CD14-positive monocyte (primary cell): ENCODE results near the gene CD81. TPM values are rescaled to one million over a fixed set of nuclear protein-coding genes. Genes with fewer than 3 reads are reported as not detected.
A peak's percentile ranks its signal among the peaks of the same experiment; 100 is the strongest.

ENCODE experiments used
- DNase-seq, 3 donors: peaks; one replicate each; pipeline ENCODE4 v3.0.0-alpha.2; 2011 to 2022
- H2AFZ ChIP-seq: 2 replicates; pipeline ENCODE4 v1.6.0; 2012; ENCODE audit warnings: mild to moderate bottlenecking, low read depth, low read length, inconsistent platforms; ENCODE audit not compliant: insufficient read depth, poor library complexity, severe bottlenecking
- H3K27ac ChIP-seq, 2 donors: 1 replicate in 1 of 2; 2 replicates in 1 of 2; pipeline ENCODE4 v1.5.1; 2012 to 2013; ENCODE audit warnings: low read length in 2 of 2, control low read depth in 1 of 2, inconsistent platforms in 1 of 2, low read depth in 1 of 2, mild to moderate bottlenecking in 1 of 2
- H3K27me3 ChIP-seq, 2 donors: one replicate each; pipeline versions ENCODE4 v1.6.0 to v1.6.1; 2011 to 2013; ENCODE audit warnings: low read length in 2 of 2; ENCODE audit not compliant: control insufficient read depth in 2 of 2, insufficient read depth in 2 of 2
- H3K36me3 ChIP-seq, 2 donors: replicated peaks in 1 of 2; 1 replicate in 1 of 2; 2 replicates in 1 of 2; pipeline versions ENCODE4 v1.5.1 to v1.6.1; 2012 to 2013; ENCODE audit warnings: low read length in 2 of 2, control low read depth in 1 of 2, inconsistent platforms in 1 of 2, mild to moderate bottlenecking in 1 of 2; ENCODE audit not compliant: insufficient read depth in 2 of 2, control insufficient read depth in 1 of 2
- H3K4me1 ChIP-seq, 2 donors: 1 replicate in 1 of 2; 2 replicates in 1 of 2; pipeline versions ENCODE4 v1.5.1 to v1.6.1; 2012 to 2013; ENCODE audit warnings: low read length in 2 of 2, control low read depth in 1 of 2, inconsistent platforms in 1 of 2, mild to moderate bottlenecking in 1 of 2, moderate library complexity in 1 of 2; ENCODE audit not compliant: insufficient read depth in 2 of 2, control insufficient read depth in 1 of 2
- H3K4me2 ChIP-seq: replicated peaks from 2 replicates; pipeline ENCODE3; 2012; ENCODE audit warnings: low read length, moderate library complexity, mild to moderate bottlenecking; ENCODE audit not compliant: poor library complexity, severe bottlenecking; ENCODE audit errors: extremely low read depth
- H3K4me3 ChIP-seq, 3 experiments: fragments of 200-600 bp in 1 of 3; sonication (generic) in 1 of 3; replicated peaks in 1 of 3; 1 replicate in 2 of 3; 2 replicates in 1 of 3; pipeline ENCODE4 v1.5.1; 2011 to 2013; ENCODE audit warnings: low read length in 3 of 3, mild to moderate bottlenecking in 3 of 3, control low read depth in 2 of 3, low read depth in 2 of 3, inconsistent platforms in 1 of 3, moderate library complexity in 1 of 3
- H3K79me2 ChIP-seq: 2 replicates; pipeline ENCODE4 v1.6.0; 2012; ENCODE audit warnings: mild to moderate bottlenecking, control low read depth, inconsistent platforms, low read length, moderate library complexity; ENCODE audit not compliant: insufficient read depth
- H3K9ac ChIP-seq: 2 replicates; pipeline ENCODE4 v1.6.0; 2017; ENCODE audit warnings: low read length, mild to moderate bottlenecking; ENCODE audit not compliant: insufficient read depth, poor library complexity, severe bottlenecking
- H3K9me3 ChIP-seq, 2 donors: replicated peaks in 1 of 2; 1 replicate in 1 of 2; 2 replicates in 1 of 2; pipeline versions ENCODE4 v1.5.1 to v1.6.1; 2012 to 2013; ENCODE audit warnings: low read length in 2 of 2, control low read depth in 1 of 2; ENCODE audit not compliant: control insufficient read depth in 1 of 2, insufficient read depth in 1 of 2
- H4K20me1 ChIP-seq: 2 replicates; pipeline ENCODE4 v1.6.0; 2012; ENCODE audit warnings: mild to moderate bottlenecking, low read length, control low read depth, moderate library complexity; ENCODE audit not compliant: insufficient read depth
- H3K27ac Mint-ChIP-seq, 7 donors: one replicate each; pipeline ENCODE4 v1.8.0; 2020; ENCODE audit warnings: mild to moderate bottlenecking in 7 of 7, mixed read lengths in 7 of 7, moderate library complexity in 6 of 7, inconsistent platforms in 2 of 7
- H3K27me3 Mint-ChIP-seq, 3 donors: one replicate each; pipeline ENCODE4 v1.8.0; 2021 to 2022; ENCODE audit warnings: low read depth in 3 of 3, mild to moderate bottlenecking in 3 of 3, mixed read lengths in 3 of 3, moderate library complexity in 3 of 3, inconsistent platforms in 1 of 3
- H3K36me3 Mint-ChIP-seq, 2 donors: one replicate each; pipeline ENCODE4 v1.8.0; 2020; ENCODE audit warnings: mixed read lengths in 2 of 2, inconsistent platforms in 1 of 2, mild to moderate bottlenecking in 1 of 2
- H3K4me1 Mint-ChIP-seq: one replicate; pipeline ENCODE4 v1.8.0; 2020; ENCODE audit warnings: mild to moderate bottlenecking, mixed read lengths
- H3K4me3 Mint-ChIP-seq, 2 donors: one replicate each; pipeline ENCODE4 v1.8.0; 2020; ENCODE audit warnings: mild to moderate bottlenecking in 2 of 2, mixed read lengths in 2 of 2, moderate library complexity in 1 of 2
- H3K9me3 Mint-ChIP-seq, 7 donors: one replicate each; pipeline ENCODE4 v1.8.0; 2020 to 2022; ENCODE audit warnings: mixed read lengths in 7 of 7, mild to moderate bottlenecking in 6 of 7, moderate library complexity in 6 of 7, inconsistent platforms in 2 of 7
- CTCF ChIP-seq: fragments of 200-600 bp; IDR thresholded peaks from one replicate; pipeline ENCODE4 v1.8.0; 2022; ENCODE audit warnings: antibody characterized with exemption, mild to moderate bottlenecking
- WGBS: methylation state at CpG from one replicate; pipeline ENCODE4 v1.1.5; 2013; ENCODE audit warnings: missing lambda C conversion rate; ENCODE audit not compliant: insufficient coverage; 5-methylcytosine and 5-hydroxymethylcytosine counted together
- intact Hi-C, 2 donors: fragments of 100-400 bp; cut with micrococcal nuclease; formaldehyde crosslinking; loops; one replicate each; pipeline versions ENCODE4 v1.15.0 to v1.15.1; 2023
- polyA plus RNA-seq, 3 donors: library from polyadenylated mRNA; depleted of rRNA in 1 of 3; unstranded in 2 of 3; stranded (reverse) in 1 of 3; fragments of 300-500 nt in 2 of 3; fragments of >200 nt in 1 of 3; fragmentation: Illumina TruSeq in 2 of 3; gene quantifications; 1 replicate in 2 of 3; 2 replicates in 1 of 3; pipeline ENCODE4 v1.2.3, GENCODE V29; 2012 to 2021

CD81 gene
- polyA plus RNA-seq, 3 donors = 3.2 to 74.9 (median 12.3) TPM

- no peak for DNase-seq
- peak overlapping the region in 1 of 2 donors; percentile 70 for H3K4me3 Mint-ChIP-seq
- intact Hi-C loops = loop anchor here in 1 of 2 donors (2.0 kb wide), 1 partner anchor 441 kb away; the partner anchor contains the start of gene CDKN1C
Observed at GRCh38 chr11:2443406-2443805, 66.3 kb downstream of the CD81 start.

More at GRCh38 chr11:2443406-2443805, 66.3 kb downstream of the CD81 start:
- Mint-ChIP-seq H3K27me3 (peaks cover 10 to 33% (median 16%) of the 10 kb centered on the region in 3 donors), H3K9me3 (peaks cover 0 to 4% (median 3%) of the 10 kb centered on the region in 7 donors), H3K4me1 (peaks cover 38% of the 10 kb centered on the region), H3K27ac (no peak overlapping the region), H3K36me3 (no peaks in the 10 kb centered on the region)
- H3K9me3 ChIP-seq = no peaks in the 10 kb centered on the region
- H3K27ac ChIP-seq = no peak overlapping the region
- no peaks in the 10 kb centered on the region for H3K36me3 ChIP-seq
- no peak for TF ChIP-seq CTCF
- H3K4me3 ChIP-seq = no peak overlapping the region
- H3K79me2 ChIP-seq = peaks cover 34% of the 10 kb centered on the region
- no peak overlapping the region for H2AFZ ChIP-seq
- 78% methylated on average over 8 of the region's 11 CpGs for WGBS
- H3K4me2 ChIP-seq = no peak overlapping the region
- H3K9ac ChIP-seq = no peak overlapping the region
- H3K4me1 ChIP-seq = peaks cover 45 to 52% of the 10 kb centered on the region in 2 donors
- peaks cover 35% of the 10 kb centered on the region for H4K20me1 ChIP-seq
- H3K27me3 ChIP-seq = peaks cover 0 to 19% of the 10 kb centered on the region in 2 donors
